K562 treated with DMSO at 1 percent for 48 hours (cell line): Measurements from ENCODE around the gene RPL34. TPM values are rescaled to one million over a fixed set of nuclear protein-coding genes. Genes with fewer than 3 reads are reported as not detected.

Experiments
- total RNA-seq: library from RNA; unstranded; fragments of 300-600 nt; gene quantifications from 2 replicates; pipeline ENCODE4 v1.2.3, GENCODE V29; 2022; ENCODE audit warnings: low replicate concordance; ENCODE audit errors: extremely low read depth

Gene RPL34
- total RNA-seq = 4,890 TPM in 1 of 2 replicates, not detected in the other

GRCh38 chr4:108620101-108620932, at the start of gene RPL34:
RPL34 (plus strand) TSS chr4:108620576; CDS start chr4:108621960, 1,384 bp downstream.

GRCh38 chr4:108650212-108651013, 30.0 kb downstream of the RPL34 start, which contains the start of gene OSTC:
OSTC (plus strand) TSS chr4:108650599; CDS start chr4:108650656, 57 bp downstream.

Other genes with a start within 250 kb of the RPL34 start
- not detected in 2 replicates for gene OSTC, start 30.0 kb downstream of the RPL34 start, total RNA-seq
- not detected in 2 replicates for gene ETNPPL, start 142.5 kb downstream of the RPL34 start, total RNA-seq